Immature natural killer cell (primary cell): ENCODE measurements around the gene ATP23. TPM values are rescaled to one million over a fixed set of nuclear protein-coding genes. Genes with fewer than 3 reads are reported as not detected.

ENCODE experiments used
- DNase-seq, 3 donors: peaks; one replicate each; pipeline ENCODE4 v3.0.0; 2022; ENCODE audit warnings: mixed read lengths in 1 of 3
- H3K27ac Mint-ChIP-seq, 6 donors: one replicate each; pipeline ENCODE4 v1.8.0; 2020; ENCODE audit warnings: mixed read lengths in 6 of 6, mild to moderate bottlenecking in 5 of 6, inconsistent platforms in 4 of 6, moderate library complexity in 3 of 6
- H3K27me3 Mint-ChIP-seq, 3 donors: one replicate each; pipeline ENCODE4 v1.8.0; 2020 to 2021; ENCODE audit warnings: low read depth in 3 of 3, mild to moderate bottlenecking in 3 of 3, mixed read lengths in 3 of 3, moderate library complexity in 3 of 3, inconsistent platforms in 1 of 3
- H3K36me3 Mint-ChIP-seq, 3 donors: one replicate each; pipeline ENCODE4 v1.8.0; 2020; ENCODE audit warnings: mixed read lengths in 3 of 3, inconsistent platforms in 2 of 3, mild to moderate bottlenecking in 2 of 3
- H3K4me1 Mint-ChIP-seq, 2 donors: one replicate each; pipeline ENCODE4 v1.8.0; 2020; ENCODE audit warnings: inconsistent platforms in 2 of 2, mild to moderate bottlenecking in 2 of 2, mixed read lengths in 2 of 2, moderate library complexity in 1 of 2
- H3K4me3 Mint-ChIP-seq, 5 donors: one replicate each; pipeline ENCODE4 v1.8.0; 2020; ENCODE audit warnings: mild to moderate bottlenecking in 5 of 5, mixed read lengths in 5 of 5, inconsistent platforms in 3 of 5, moderate library complexity in 3 of 5
- H3K9me3 Mint-ChIP-seq, 6 donors: one replicate each; pipeline ENCODE4 v1.8.0; 2020; ENCODE audit warnings: mild to moderate bottlenecking in 6 of 6, mixed read lengths in 6 of 6, inconsistent platforms in 4 of 6, moderate library complexity in 3 of 6
- polyA plus RNA-seq, 3 donors: library from polyadenylated mRNA; unstranded; fragments of 300-500 nt; fragmentation: Illumina TruSeq; gene quantifications; one replicate each; pipeline ENCODE4 v1.2.3, GENCODE V29; 2021

Gene ATP23
- polyA plus RNA-seq, 3 donors from 2014 or later = 17.3 to 23.8 (median 19.3) TPM

- peak overlapping the region; percentile 90 to 99 (median 96) for H3K4me3 Mint-ChIP-seq
- DNase-seq = no peak
- peaks cover 6 to 9% (median 6%) of the 10 kb centered on the region in 3 donors for H3K27me3 Mint-ChIP-seq
Observed at GRCh38 chr12:57935331-57935730, 6.0 kb upstream of the ATP23 start.

GRCh38 chr12:57935839-57936512, 5.4 kb upstream of the ATP23 start:
- H3K36me3 Mint-ChIP-seq = peaks cover 0 to 13% (median 0%) of the 10 kb centered on the region in 3 donors
- H3K9me3 Mint-ChIP-seq = no peaks in the 10 kb centered on the region
- peak; percentile 93 to 95 (median 94) for DNase-seq
- peaks cover 24 to 29% of the 10 kb centered on the region in 2 donors for H3K4me1 Mint-ChIP-seq
- peaks cover 7 to 13% (median 8%) of the 10 kb centered on the region in 3 donors for H3K27me3 Mint-ChIP-seq
- peak overlapping the region; percentile 90 to 99 (median 96) for H3K4me3 Mint-ChIP-seq
- H3K27ac Mint-ChIP-seq = peak overlapping the region; percentile 96 to 100 (median 99)

More at GRCh38 chr12:57935331-57935730, 6.0 kb upstream of the ATP23 start:
- Mint-ChIP-seq H3K9me3 (no peaks in the 10 kb centered on the region), H3K36me3 (peaks cover 0 to 13% (median 0%) of the 10 kb centered on the region in 3 donors), H3K27ac (peak overlapping the region; percentile 96 to 100 (median 99)), H3K4me1 (peaks cover 18 to 22% of the 10 kb centered on the region in 2 donors)

- Mint-ChIP-seq H3K4me3 (peak overlapping the region; percentile 42 to 94 (median 73)), H3K27ac (peak overlapping the region; percentile 96 to 100 (median 99)), H3K9me3 (no peaks in the 10 kb centered on the region), H3K27me3 (peaks cover 10 to 15% (median 11%) of the 10 kb centered on the region in 3 donors), H3K4me1 (peaks cover 27 to 31% of the 10 kb centered on the region in 2 donors), H3K36me3 (peaks cover 0 to 10% (median 0%) of the 10 kb centered on the region in 3 donors)
- DNase-seq = no peak
Observed at GRCh38 chr12:57936513-57936883, 4.9 kb upstream of the ATP23 start.

GRCh38 chr12:57939291-57939690, 2.1 kb upstream of the ATP23 start:
- Mint-ChIP-seq H3K27me3 (peaks cover 11 to 13% (median 13%) of the 10 kb centered on the region in 3 donors), H3K36me3 (no peaks in the 10 kb centered on the region), H3K4me1 (peaks cover 47 to 57% of the 10 kb centered on the region in 2 donors), H3K4me3 (peak overlapping the region in 2 of 5 donors; percentile 13 to 43), H3K27ac (peak overlapping the region; percentile 40 to 99 (median 63)), H3K9me3 (no peaks in the 10 kb centered on the region)
- no peak for DNase-seq

GRCh38 chr12:57940052-57940914, 1.1 kb upstream of the ATP23 start:
- Mint-ChIP-seq H3K36me3 (no peaks in the 10 kb centered on the region), H3K27me3 (peaks cover 11 to 13% (median 13%) of the 10 kb centered on the region in 3 donors), H3K9me3 (no peaks in the 10 kb centered on the region), H3K4me3 (peak overlapping the region; percentile 84 to 98 (median 94)), H3K4me1 (peaks cover 48 to 58% of the 10 kb centered on the region in 2 donors), H3K27ac (peak overlapping the region; percentile 97 to 99 (median 98))
- DNase-seq = peak in 1 of 3 donors; percentile 7

GRCh38 chr12:57940915-57941164, 527 bp upstream of the ATP23 start:
- Mint-ChIP-seq H3K9me3 (no peaks in the 10 kb centered on the region), H3K4me1 (peaks cover 42 to 53% of the 10 kb centered on the region in 2 donors), H3K27ac (peak overlapping the region; percentile 97 to 99 (median 98)), H3K36me3 (no peaks in the 10 kb centered on the region), H3K4me3 (peak overlapping the region; percentile 84 to 98 (median 94)), H3K27me3 (peaks cover 8 to 11% (median 10%) of the 10 kb centered on the region in 3 donors)
- no peak for DNase-seq

- peaks cover 36 to 43% of the 10 kb centered on the region in 2 donors for H3K4me1 Mint-ChIP-seq
- no peak overlapping the region for H3K4me3 Mint-ChIP-seq
- H3K27ac Mint-ChIP-seq = peak overlapping the region in 3 of 6 donors; percentile 45 to 96 (median 82)
Observed at GRCh38 chr12:57943438-57944080, 2.2 kb downstream of the ATP23 start.

GRCh38 chr12:57944313-57945023, 3.1 kb downstream of the ATP23 start:
- peaks cover 5 to 7% (median 6%) of the 10 kb centered on the region in 3 donors for H3K27me3 Mint-ChIP-seq
- H3K36me3 Mint-ChIP-seq = peaks cover 4 to 6% (median 4%) of the 10 kb centered on the region in 3 donors
- H3K9me3 Mint-ChIP-seq = no peaks in the 10 kb centered on the region
- peaks cover 36 to 43% of the 10 kb centered on the region in 2 donors for H3K4me1 Mint-ChIP-seq
- peak overlapping the region in 4 of 6 donors; percentile 7 to 69 (median 34) for H3K27ac Mint-ChIP-seq
- H3K4me3 Mint-ChIP-seq = peak overlapping the region in 1 of 5 donors; percentile 1
- no peak for DNase-seq

More at GRCh38 chr12:57943438-57944080, 2.2 kb downstream of the ATP23 start:
- H3K27me3 Mint-ChIP-seq = peaks cover 5 to 7% (median 6%) of the 10 kb centered on the region in 3 donors
- no peaks in the 10 kb centered on the region for H3K9me3 Mint-ChIP-seq
- H3K36me3 Mint-ChIP-seq = peaks cover 0 to 4% (median 4%) of the 10 kb centered on the region in 3 donors
- no peak for DNase-seq

- no peak for DNase-seq
- Mint-ChIP-seq H3K4me1 (no peaks in the 10 kb centered on the region), H3K9me3 (peaks cover 0 to 5% (median 0%) of the 10 kb centered on the region in 6 donors), H3K36me3 (peaks cover 56 to 66% (median 57%) of the 10 kb centered on the region in 3 donors), H3K27ac (no peak overlapping the region), H3K27me3 (peaks cover 0 to 2% (median 0%) of the 10 kb centered on the region in 3 donors), H3K4me3 (no peak overlapping the region)
Observed at GRCh38 chr12:57952766-57953165, 11.4 kb downstream of the ATP23 start.

- Mint-ChIP-seq H3K9me3 (peaks cover 4 to 14% (median 9%) of the 10 kb centered on the region in 6 donors), H3K27ac (peak overlapping the region in 1 of 6 donors; percentile 46), H3K36me3 (peaks cover 74 to 76% (median 76%) of the 10 kb centered on the region in 3 donors)
Observed at GRCh38 chr12:57954768-57955167, 13.4 kb downstream of the ATP23 start.

GRCh38 chr12:57958061-57958657, 16.8 kb downstream of the ATP23 start:
- Mint-ChIP-seq H3K4me1 (no peaks in the 10 kb centered on the region), H3K36me3 (peaks cover 55 to 64% (median 62%) of the 10 kb centered on the region in 3 donors), H3K9me3 (peaks cover 9 to 42% (median 28%) of the 10 kb centered on the region in 6 donors), H3K27ac (no peak overlapping the region), H3K4me3 (no peak overlapping the region), H3K27me3 (peaks cover 0 to 2% (median 0%) of the 10 kb centered on the region in 3 donors)
- no peak for DNase-seq

More at GRCh38 chr12:57954768-57955167, 13.4 kb downstream of the ATP23 start:
- DNase-seq = no peak
- H3K4me3 Mint-ChIP-seq = no peak overlapping the region
- H3K27me3 Mint-ChIP-seq = peaks cover 0 to 2% (median 0%) of the 10 kb centered on the region in 3 donors
- H3K4me1 Mint-ChIP-seq = no peaks in the 10 kb centered on the region

GRCh38 chr12:57964421-57964820, 23.1 kb downstream of the ATP23 start:
- H3K9me3 Mint-ChIP-seq = peaks cover 14 to 46% (median 30%) of the 10 kb centered on the region in 6 donors
- peaks cover 0 to 3% (median 2%) of the 10 kb centered on the region in 3 donors for H3K27me3 Mint-ChIP-seq
- H3K4me1 Mint-ChIP-seq = no peaks in the 10 kb centered on the region
- no peak overlapping the region for H3K27ac Mint-ChIP-seq
- peaks cover 7 to 13% (median 10%) of the 10 kb centered on the region in 3 donors for H3K36me3 Mint-ChIP-seq
- H3K4me3 Mint-ChIP-seq = no peak overlapping the region
- DNase-seq = no peak
